ENCODE data around the gene RAB32.

GRCh38 chr6:146544616-146545182 is 1.1 kb downstream of the RAB32 start:
- no peak for TF ChIP-seq CTCF (IDR thresholded peaks at IDR 0.05)
- no peak for TF ChIP-seq POLR2A (IDR thresholded peaks at IDR 0.05)

Data from lower leg skin (tissue), 3 donors.